Measurements from ENCODE around the gene CCDC87. TPM values are rescaled to one million over a fixed set of nuclear protein-coding genes. Genes with fewer than 3 reads are reported as not detected.

Gene CCDC87
- total and polyA plus RNA-seq, 2 of the 8 experiments (the other 6 are each of a cell fraction or from before 2014, with no cell fraction given): 0.32 to 0.99 TPM

- TF ChIP-seq CREB1 (IDR thresholded peaks at IDR 0.05): peak; percentile 31; the same call in 1 of the 2 replicates
- TF ChIP-seq POLR2AphosphoS5 (IDR thresholded peaks at IDR 0.05; ENCODE audit: low read depth, low read length): no peak
- TF ChIP-seq, protein P1, sequence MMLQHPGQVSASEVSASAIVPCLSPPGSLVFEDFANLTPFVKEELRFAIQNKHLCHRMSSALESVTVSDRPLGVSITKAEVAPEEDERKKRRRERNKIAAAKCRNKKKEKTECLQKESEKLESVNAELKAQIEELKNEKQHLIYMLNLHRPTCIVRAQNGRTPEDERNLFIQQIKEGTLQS (IDR thresholded peaks at IDR 0.05; ENCODE audit: insufficient read depth, low read depth, low read length): no peak
- TF ChIP-seq RNF2 (IDR thresholded peaks at IDR 0.05; ENCODE audit: borderline replicate concordance, low read depth, low read length, missing control alignments, poor library complexity, severe bottlenecking): no peak
- TF ChIP-seq CBX8 (IDR thresholded peaks at IDR 0.05; ENCODE audit: borderline replicate concordance, low read depth, low read length): no peak
- TF ChIP-seq SIN3A (conservative IDR thresholded peaks at IDR 0.05 in 1 of 2, IDR thresholded peaks at IDR 0.05 in 1 of 2; ENCODE audit: low read depth in 1 of 2, low read length in 2 of 2): peak; percentile 64 to 73; a peak in 1 of 4 replicates
- peak; percentile 3 for TF ChIP-seq TBP (IDR thresholded peaks at IDR 0.05; ENCODE audit: low read depth, low read length)
- TF ChIP-seq YY1 (IDR thresholded peaks at IDR 0.05; ENCODE audit: low read depth, low read length): no peak
- peak; percentile 2 for TF ChIP-seq NANOG (IDR thresholded peaks at IDR 0.05; ENCODE audit: insufficient read depth, low read depth, low read length, poor library complexity, severe bottlenecking)
- TF ChIP-seq JUN (IDR thresholded peaks at IDR 0.05; ENCODE audit: low read depth, low read length): no peak
These were observed 47.0 kb downstream of the CCDC87 start, which contains the start of gene ZDHHC24 (continued) for GRCh38 chr11:66545701-66546367.
